Body of pancreas (tissue), 4 donors: ENCODE results near the gene NAT9. TPM values are rescaled to one million over a fixed set of nuclear protein-coding genes. Genes with fewer than 3 reads are reported as not detected.

Source experiments
- ATAC-seq: fragments of 150-250 bp; one replicate; pipeline ENCODE4 v1.9.1; 2016
- DNase-seq, 4 donors: peaks; one replicate each; pipeline ENCODE4 v3.0.0-alpha.2; 2019
- H3K27ac ChIP-seq, 4 donors: fragments of 200-600 bp; sonication (generic); 1 replicate in 3 of 4; 2 replicates in 1 of 4; pipeline versions ENCODE4 v1.5.1 to v1.6.1; 2016 to 2019; ENCODE audit warnings: mild to moderate bottlenecking in 1 of 4, mixed read lengths in 1 of 4, moderate library complexity in 1 of 4
- H3K27me3 ChIP-seq, 2 donors: fragments of 200-600 bp; sonication (generic); one replicate each; pipeline ENCODE4 v1.6.0; 2016; ENCODE audit warnings: mild to moderate bottlenecking in 1 of 2
- H3K36me3 ChIP-seq, 2 donors: fragments of 200-600 bp; sonication (generic); replicated peaks in 1 of 2; 2 replicates each; pipeline ENCODE4 v1.5.1; 2016; ENCODE audit warnings: low read depth in 2 of 2; ENCODE audit not compliant: insufficient read depth in 1 of 2
- H3K4me1 ChIP-seq: fragments of 200-600 bp; sonication (generic); one replicate; pipeline ENCODE4 v1.6.0; 2016
- H3K4me3 ChIP-seq, 2 donors: fragments of 200-600 bp; sonication (generic); 1 replicate in 1 of 2; 2 replicates in 1 of 2; pipeline ENCODE4 v1.5.1; 2016 to 2019
- H3K9me3 ChIP-seq, 3 donors: fragments of 200-600 bp; sonication (generic); 1 replicate in 2 of 3; 2 replicates in 1 of 3; pipeline ENCODE4 v1.5.1; 2016
- CTCF ChIP-seq, 7 experiments: fragments of 450-650 bp in 4 of 7; fragments of 200-600 bp in 3 of 7; sonication (generic) in 3 of 7; IDR thresholded peaks; one replicate each; pipeline ENCODE4 v1.5.1; 2016 to 2019; ENCODE audit warnings: antibody characterized with exemption in 7 of 7
- POLR2A ChIP-seq, 3 donors: fragments of 450-650 bp; IDR thresholded peaks; one replicate each; pipeline ENCODE4 v1.6.1; 2016; ENCODE audit warnings: antibody characterized with exemption in 3 of 3, mild to moderate bottlenecking in 2 of 3
- WGBS, 2 donors: methylation state at CpG; one replicate each; pipeline ENCODE4 v1.1.5; 2017; 5-methylcytosine and 5-hydroxymethylcytosine counted together
- intact Hi-C: fragments of 100-400 bp; cut with DNase I; formaldehyde crosslinking; loops from one replicate; pipeline ENCODE4 v1.15.1; 2023
- total RNA-seq, 2 donors: library from RNA; depleted of rRNA; stranded (reverse); fragments of >200 nt; gene quantifications; one replicate each; pipeline ENCODE4 v1.1.0, GENCODE V29; 2016

Gene NAT9
- total RNA-seq, 2 donors from 2014 or later, result 21.8 to 23.3 TPM

- no peak for ATAC-seq
- H3K9me3 ChIP-seq, result no peaks in the 10 kb centered on the region
- no peak for TF ChIP-seq POLR2A (IDR thresholded peaks at IDR 0.05)
- TF ChIP-seq CTCF (IDR thresholded peaks at IDR 0.05), result no peak
- 61 to 67% methylated on average over 6 of the region's 6 CpGs for WGBS, 2 donors
- DNase-seq, result no peak
- intact Hi-C loops, result no loop called here
- no peak overlapping the region for H3K4me3 ChIP-seq
- H3K27me3 ChIP-seq, result no peaks in the 10 kb centered on the region
- no peak overlapping the region for H3K27ac ChIP-seq
- peaks cover 0 to 6% of the 10 kb centered on the region in 2 donors for H3K36me3 ChIP-seq
- peaks cover 53% of the 10 kb centered on the region for H3K4me1 ChIP-seq
Measured at GRCh38 chr17:74773871-74774286, 2.3 kb downstream of the NAT9 start.

DNA sequence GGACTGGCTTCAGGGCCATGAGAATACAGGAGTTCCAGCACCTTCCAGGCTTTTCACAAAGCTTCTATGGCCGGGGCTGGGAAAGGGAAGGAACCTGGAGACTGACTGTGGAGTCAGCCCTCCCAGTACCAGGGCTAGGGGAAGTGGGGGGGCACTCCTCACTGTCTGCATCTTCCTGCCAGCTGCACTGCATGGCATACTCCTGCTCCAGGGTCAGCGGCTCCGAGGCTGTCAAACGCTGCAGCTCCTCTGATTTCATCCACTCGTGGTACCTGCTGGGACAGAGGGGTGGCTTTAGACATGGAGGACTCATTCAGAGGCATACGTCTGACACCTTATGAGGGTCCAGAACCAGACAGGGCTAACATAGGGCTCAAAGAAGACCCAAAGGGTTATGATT is 2.7 kb downstream of the NAT9 start:
- intact Hi-C loops, result no loop called here
- peaks cover 0 to 6% of the 10 kb centered on the region in 2 donors for H3K36me3 ChIP-seq
- WGBS, 2 donors, result 74 to 80% methylated on average over 2 to 6 of the region's 6 CpGs

DNA sequence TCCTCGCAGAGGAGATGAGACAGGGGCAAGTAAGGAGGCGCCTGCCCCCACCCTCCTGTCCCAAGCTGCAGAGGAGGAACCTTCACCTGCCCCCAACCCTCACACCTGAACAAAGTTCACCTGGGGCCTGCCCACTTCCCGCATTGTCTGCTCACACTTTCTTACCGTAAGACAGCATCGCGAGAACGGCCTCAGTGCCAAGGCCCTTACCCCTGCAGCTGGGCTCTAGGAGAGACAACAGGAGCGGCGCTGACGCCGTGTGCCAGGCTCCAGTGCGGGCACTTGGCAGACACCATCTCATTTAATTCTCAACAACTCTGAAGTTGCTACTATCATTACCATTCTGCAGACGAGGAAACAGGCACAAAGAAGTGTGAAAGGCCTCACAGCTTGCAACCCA is 4.1 kb downstream of the NAT9 start:
- Histone ChIP-seq H3K4me1 (peaks cover 57% of the 10 kb centered on the region), H3K27me3 (no peaks in the 10 kb centered on the region), H3K4me3 (no peak overlapping the region), H3K36me3 (peaks cover 0 to 6% of the 10 kb centered on the region in 2 donors), H3K9me3 (no peaks in the 10 kb centered on the region), H3K27ac (no peak overlapping the region)
- intact Hi-C loops, result no loop called here
- ATAC-seq, result no peak
- no peak for DNase-seq
- TF ChIP-seq CTCF (IDR thresholded peaks at IDR 0.05) (no peak), POLR2A (IDR thresholded peaks at IDR 0.05) (no peak)
- 75 to 76% methylated on average over 12 to 13 of the region's 13 CpGs for WGBS, 2 donors

More for the DNA sequence above, 2.7 kb downstream of the NAT9 start:
- ATAC-seq (no peak), DNase-seq (no peak)
- Histone ChIP-seq H3K27me3 (no peaks in the 10 kb centered on the region), H3K9me3 (no peaks in the 10 kb centered on the region), H3K4me1 (peaks cover 57% of the 10 kb centered on the region), H3K4me3 (no peak overlapping the region), H3K27ac (no peak overlapping the region)
- TF ChIP-seq POLR2A (IDR thresholded peaks at IDR 0.05), result no peak
- TF ChIP-seq CTCF (IDR thresholded peaks at IDR 0.05), result no peak

DNA sequence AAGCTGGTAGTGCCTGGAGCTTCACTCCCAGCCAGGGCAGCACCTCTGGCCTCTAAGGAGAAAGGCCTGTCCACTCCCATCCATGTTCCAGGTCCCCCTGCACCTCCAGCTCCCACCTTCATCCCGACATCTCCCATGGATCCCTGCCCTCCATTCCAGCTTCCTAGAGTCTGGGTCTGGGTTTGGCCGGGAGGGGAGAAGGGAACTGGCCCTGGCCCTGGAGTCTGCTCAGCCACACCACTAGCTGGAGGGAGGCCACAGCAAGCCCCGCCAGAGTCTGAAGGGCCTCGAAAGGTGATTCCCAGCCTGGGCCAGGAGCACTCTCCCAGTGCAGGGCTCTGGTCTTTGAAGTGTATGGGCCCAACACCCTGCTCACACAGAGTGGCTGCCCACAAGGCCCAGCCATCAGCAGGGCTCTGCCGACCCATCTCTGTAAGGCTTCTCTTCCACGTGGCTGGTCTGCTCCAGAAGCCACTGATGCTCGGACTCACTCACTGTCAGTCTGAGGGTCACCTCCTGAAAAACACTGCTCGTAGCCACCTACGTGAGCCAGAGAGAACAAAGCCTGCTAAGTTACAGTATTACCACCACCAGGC is 4.7 kb downstream of the NAT9 start:
- TF ChIP-seq CTCF (IDR thresholded peaks at IDR 0.05) (no peak), POLR2A (IDR thresholded peaks at IDR 0.05) (no peak)
- DNase-seq (no peak), ATAC-seq (no peak)
- no peak overlapping the region for H3K4me3 ChIP-seq
- H3K27me3 ChIP-seq, result no peaks in the 10 kb centered on the region
- peaks cover 57% of the 10 kb centered on the region for H3K4me1 ChIP-seq
- no peak overlapping the region for H3K27ac ChIP-seq
- no peaks in the 10 kb centered on the region for H3K9me3 ChIP-seq
- H3K36me3 ChIP-seq, result peaks cover 0 to 6% of the 10 kb centered on the region in 2 donors
- intact Hi-C loops, result no loop called here
- WGBS, 2 donors, result 79 to 90% methylated on average over 2 to 8 of the region's 9 CpGs
